Measurements from ENCODE around the gene DHTKD1. TPM values are rescaled to one million over a fixed set of nuclear protein-coding genes. Genes with fewer than 3 reads are reported as not detected.
"Not testable (repeated sequence)": the region's sequence is repeated elsewhere in the genome, so short reads cannot be mapped to it uniquely, and the experiment has no call there.

DHTKD1 gene
- total and polyA plus RNA-seq, 11 donors = 11.4 to 44.3 (median 28.9) TPM

- DNase-seq (no peak), ATAC-seq (no peak)
- Histone ChIP-seq H3K27me3 (no peaks in the 10 kb centered on the region), H3K27ac (no peak overlapping the region), H3K4me1 (no peaks in the 10 kb centered on the region), H3K4me3 (no peak overlapping the region), H3K36me3 (peaks cover 3 to 97% (median 81%) of the 10 kb centered on the region in 9 donors), H3K9me3 (no peaks in the 10 kb centered on the region)
- intact Hi-C loops (cut with DNase I) = no loop called here
- TF ChIP-seq POLR2A (IDR thresholded peaks at IDR 0.05) (no peak), CTCF (IDR thresholded peaks at IDR 0.05) (no peak)
- WGBS, 4 donors = 87 to 96% (median 93%) methylated on average over 4 of the region's 4 CpGs
These were observed 22.7 kb downstream of the DHTKD1 start for GRCh38 chr10:12091421-12091820.

GRCh38 chr10:12097361-12097760, 28.6 kb downstream of the DHTKD1 start:
- H3K36me3 ChIP-seq = peaks cover 0 to 95% (median 72%) of the 10 kb centered on the region in 9 donors
- WGBS, 4 donors = 91 to 95% (median 92%) methylated on average over 9 of the region's 9 CpGs

GRCh38 chr10:12097791-12098190, 29.0 kb downstream of the DHTKD1 start:
- Histone ChIP-seq H3K4me1 (no peaks in the 10 kb centered on the region), H3K36me3 (peaks cover 0 to 95% (median 72%) of the 10 kb centered on the region in 9 donors), H3K4me3 (no peak overlapping the region), H3K9me3 (no peaks in the 10 kb centered on the region), H3K27ac (no peak overlapping the region), H3K27me3 (no peaks in the 10 kb centered on the region)
- DNase-seq (no peak), ATAC-seq (no peak)
- no peak for TF ChIP-seq CTCF (IDR thresholded peaks at IDR 0.05)
- TF ChIP-seq POLR2A (IDR thresholded peaks at IDR 0.05) = no peak
- WGBS, 4 donors = 88 to 95% (median 94%) methylated on average over 5 of the region's 5 CpGs
- intact Hi-C loops (cut with DNase I) = no loop called here

More at GRCh38 chr10:12097361-12097760, 28.6 kb downstream of the DHTKD1 start:
- H3K9me3 ChIP-seq; ATAC-seq; H3K27me3 ChIP-seq; DNase-seq; H3K27ac ChIP-seq; H3K4me1 ChIP-seq; H3K4me3 ChIP-seq; intact Hi-C loops (cut with DNase I): not testable (repeated sequence)

- Histone ChIP-seq H3K36me3 (peaks cover 0 to 93% (median 70%) of the 10 kb centered on the region in 9 donors), H3K27ac (no peak overlapping the region), H3K4me1 (no peaks in the 10 kb centered on the region), H3K4me3 (no peak overlapping the region), H3K27me3 (no peaks in the 10 kb centered on the region), H3K9me3 (no peaks in the 10 kb centered on the region)
- WGBS, 4 donors = 92 to 97% (median 95%) methylated on average over 4 of the region's 4 CpGs
- ATAC-seq = no peak
- no peak for DNase-seq
- TF ChIP-seq CTCF (IDR thresholded peaks at IDR 0.05) = no peak
- no peak for TF ChIP-seq POLR2A (IDR thresholded peaks at IDR 0.05)
- intact Hi-C loops (cut with DNase I) = no loop called here
These were observed 30.2 kb downstream of the DHTKD1 start for GRCh38 chr10:12098966-12099365.

GRCh38 chr10:12103802-12104201, 35.0 kb downstream of the DHTKD1 start:
- Histone ChIP-seq H3K36me3 (peaks cover 0 to 98% (median 81%) of the 10 kb centered on the region in 9 donors), H3K27me3 (no peaks in the 10 kb centered on the region), H3K9me3 (no peaks in the 10 kb centered on the region), H3K4me1 (no peaks in the 10 kb centered on the region), H3K27ac (no peak overlapping the region), H3K4me3 (no peak overlapping the region)
- TF ChIP-seq POLR2A (IDR thresholded peaks at IDR 0.05) (no peak), CTCF (IDR thresholded peaks at IDR 0.05) (no peak)
- DNase-seq (no peak), ATAC-seq (no peak)
- 77 to 86% (median 83%) methylated on average over 4 of the region's 4 CpGs for WGBS, 4 donors
- intact Hi-C loops (cut with DNase I) = no loop called here

All from heart left ventricle (tissue), 16 donors.